ENCODE results near the gene SESN2.

Gene SESN2

GRCh38 chr1:28249866-28250295 is 9.4 kb upstream of the SESN2 start:
- DNase-seq (ENCODE audit: low spot score): no peak

- DNase-seq (ENCODE audit: low spot score): no peak
These were observed 3.0 kb upstream of the SESN2 start for GRCh38 chr1:28256197-28256827.

- DNase-seq (ENCODE audit: low spot score): no peak
These were observed 1.6 kb upstream of the SESN2 start for GRCh38 chr1:28257736-28258135.

GRCh38 chr1:28258628-28259251 is 578 bp upstream of the SESN2 start:
- DNase-seq (ENCODE audit: low spot score): no peak

- DNase-seq (ENCODE audit: low spot score): peak; percentile 70
These were observed 850 bp downstream of the SESN2 start for GRCh38 chr1:28259934-28260802.

- DNase-seq (ENCODE audit: low spot score): no peak
These were observed 1.5 kb downstream of the SESN2 start for GRCh38 chr1:28260803-28261174.

GRCh38 chr1:28264897-28265296 is 5.6 kb downstream of the SESN2 start:
- no peak for DNase-seq (ENCODE audit: low spot score)

- no peak for DNase-seq (ENCODE audit: low spot score)
These were observed 6.3 kb downstream of the SESN2 start for GRCh38 chr1:28265577-28265976.

GRCh38 chr1:28266920-28267322 is 7.6 kb downstream of the SESN2 start:
- DNase-seq (ENCODE audit: low spot score): no peak

- no peak for DNase-seq (ENCODE audit: low spot score)
These were observed 8.3 kb downstream of the SESN2 start for GRCh38 chr1:28267633-28268032.

- no peak for DNase-seq (ENCODE audit: low spot score)
These were observed 10.2 kb downstream of the SESN2 start for GRCh38 chr1:28269529-28269928.

GRCh38 chr1:28272215-28272852 is 13.0 kb downstream of the SESN2 start:
- DNase-seq (ENCODE audit: low spot score): no peak

- no peak for DNase-seq (ENCODE audit: low spot score)
These were observed 14.0 kb downstream of the SESN2 start for GRCh38 chr1:28273216-28273860.

GRCh38 chr1:28278763-28279162 is 19.4 kb downstream of the SESN2 start:
- no peak for DNase-seq (ENCODE audit: low spot score)

- no peak for DNase-seq (ENCODE audit: low spot score)
These were observed 20.4 kb downstream of the SESN2 start for GRCh38 chr1:28279721-28280120.

- DNase-seq (ENCODE audit: low spot score): no peak
These were observed 21.2 kb downstream of the SESN2 start for GRCh38 chr1:28280501-28280900.

- DNase-seq (ENCODE audit: low spot score): no peak
These were observed 21.7 kb downstream of the SESN2 start for GRCh38 chr1:28280977-28281381.

GRCh38 chr1:28281608-28282425 is 22.5 kb downstream of the SESN2 start:
- DNase-seq (ENCODE audit: low spot score): no peak

GRCh38 chr1:28282426-28283407 is 23.4 kb downstream of the SESN2 start:
- DNase-seq (ENCODE audit: low spot score): no peak

- no peak for DNase-seq (ENCODE audit: low spot score)
These were observed 26.8 kb downstream of the SESN2 start for GRCh38 chr1:28286111-28286510.

Measured in hepatic stellate cell (primary cell).